ENCODE results near the gene IVL.

IVL gene

GRCh38 chr1:152954436-152954835 is 46.1 kb downstream of the IVL start:
- no peak for DNase-seq

GRCh38 chr1:152957561-152957960 is 49.2 kb downstream of the IVL start:
- DNase-seq = no peak

- no peak for DNase-seq
Measured at GRCh38 chr1:152959273-152959672, 50.9 kb downstream of the IVL start.

- no peak for DNase-seq
Measured at GRCh38 chr1:152959801-152960451, 51.6 kb downstream of the IVL start.

- no peak for DNase-seq
Measured at GRCh38 chr1:152960452-152961044, 52.2 kb downstream of the IVL start.
